Activated CD8-positive, alpha-beta T cell treated with anti-CD3 and anti-CD28 coated beads, Interleukin-2, amount 10 ng/mL, durations not matched to agents 7 days and 5 days (primary cell): Measurements from ENCODE around the gene NT5DC3. TPM values are rescaled to one million over a fixed set of nuclear protein-coding genes. Genes with fewer than 3 reads are reported as not detected.

Experiments used
- ATAC-seq: fragments of 150-1000 bp; cut with Tn5 transposase; one replicate; pipeline ENCODE4 v1.10.0; 2021; ENCODE audit warnings: moderate library complexity
- CTCF ChIA-PET: fragments of 350-600 bp; sonication (Branson Sonifier 250); formaldehyde crosslinking; loops from one replicate; lab custom pipeline; 2021; ENCODE audit warnings: antibody characterized with exemption; lab: Charles Lee
- POLR2A ChIA-PET: fragments of 350-600 bp; sonication (Branson Sonifier 250); formaldehyde crosslinking; loops from one replicate; lab custom pipeline; 2021; ENCODE audit warnings: antibody characterized with exemption; lab: Charles Lee
- DNase-seq: peaks from one replicate; pipeline ENCODE4 v3.0.0-alpha.2; 2020
- H3K27ac Mint-ChIP-seq: one replicate; pipeline ENCODE4 v1.8.0; 2021; ENCODE audit warnings: mild to moderate bottlenecking, mixed read lengths
- H3K27me3 Mint-ChIP-seq: one replicate; pipeline ENCODE4 v1.8.0; 2021; ENCODE audit warnings: low read depth, mixed read lengths
- H3K36me3 Mint-ChIP-seq: one replicate; pipeline ENCODE4 v1.8.0; 2021; ENCODE audit warnings: low read depth, mixed read lengths
- H3K4me1 Mint-ChIP-seq: one replicate; pipeline ENCODE4 v1.8.0; 2021; ENCODE audit warnings: low read depth, mixed read lengths
- H3K4me3 Mint-ChIP-seq: one replicate; pipeline ENCODE4 v1.8.0; 2021; ENCODE audit warnings: mild to moderate bottlenecking, mixed read lengths
- H3K9me3 Mint-ChIP-seq: one replicate; pipeline ENCODE4 v1.8.0; 2022; ENCODE audit warnings: mixed read lengths; ENCODE audit not compliant: insufficient read depth
- total RNA-seq, 2 experiments: library from RNA; stranded (reverse); gene quantifications; one replicate each; pipeline ENCODE4 v1.2.3, GENCODE V29; 2021

NT5DC3 gene
- total RNA-seq, 2 experiments from 2014 or later, result 3.1 to 3.3 TPM

GRCh38 chr12:103728323-103728722, 112.7 kb downstream of the NT5DC3 start:
- Mint-ChIP-seq H3K4me1 (no peaks in the 10 kb centered on the region), H3K9me3 (no peaks in the 10 kb centered on the region), H3K27me3 (peaks cover 7% of the 10 kb centered on the region), H3K27ac (no peak overlapping the region), H3K36me3 (no peaks in the 10 kb centered on the region), H3K4me3 (no peak overlapping the region)
- DNase-seq (no peak), ATAC-seq (no peak)
- CTCF ChIA-PET, result no interaction called here
- POLR2A ChIA-PET, result no interaction called here

GRCh38 chr12:103727638-103728037, 113.4 kb downstream of the NT5DC3 start:
- Mint-ChIP-seq H3K4me1 (no peaks in the 10 kb centered on the region), H3K9me3 (no peaks in the 10 kb centered on the region), H3K27ac (no peak overlapping the region), H3K36me3 (no peaks in the 10 kb centered on the region), H3K4me3 (no peak overlapping the region), H3K27me3 (peaks cover 7% of the 10 kb centered on the region)
- ChIA-PET CTCF (no interaction called here), POLR2A (no interaction called here)
- ATAC-seq, result no peak
- DNase-seq, result no peak

GRCh38 chr12:103725398-103725797, 115.6 kb downstream of the NT5DC3 start:
- CTCF ChIA-PET, result no interaction called here
- no peak for DNase-seq
- Mint-ChIP-seq H3K4me1 (no peaks in the 10 kb centered on the region), H3K9me3 (no peaks in the 10 kb centered on the region), H3K36me3 (no peaks in the 10 kb centered on the region), H3K4me3 (no peak overlapping the region), H3K27me3 (peaks cover 5% of the 10 kb centered on the region), H3K27ac (no peak overlapping the region)
- POLR2A ChIA-PET, result no interaction called here
- ATAC-seq, result no peak

Other genes starting within 250 kb of the NT5DC3 start
- gene HSP90B1, start 89.2 kb upstream of the NT5DC3 start, total RNA-seq, result 100 to 1,000 TPM; 336 to 343 TPM
- 10 to 100 TPM; 33.5 to 37.7 TPM for gene TDG, start 124.6 kb upstream of the NT5DC3 start, total RNA-seq
- not detected for gene GLT8D2, start 209.0 kb upstream of the NT5DC3 start, total RNA-seq
- gene HCFC2, start 223.3 kb upstream of the NT5DC3 start, total RNA-seq, result 10 to 100 TPM; 12.0 to 15.3 TPM